H1 (cell line): Measurements from ENCODE around the gene TMEM115. TPM values are rescaled to one million over a fixed set of nuclear protein-coding genes. Genes with fewer than 3 reads are reported as not detected.

Source experiments
- CTCF ChIA-PET: fragments of 300-600 bp; sonication (Branson Sonifier 250); formaldehyde crosslinking; loops from one replicate; lab custom pipeline; 2021; ENCODE audit not compliant: partially characterized antibody; lab: Charles Lee
- POLR2A ChIA-PET: fragments of 300-600 bp; sonication (Branson Sonifier 250); formaldehyde crosslinking; loops from one replicate; lab custom pipeline; 2021; ENCODE audit warnings: inconsistent platforms; ENCODE audit not compliant: partially characterized antibody; lab: Charles Lee
- DNase-seq, 2 experiments: peaks; one replicate each; pipeline versions ENCODE4 v3.0.0 to v3.0.0-alpha.2; 2010 to 2022; ENCODE audit warnings: low spot score in 2 of 2, low read depth in 1 of 2, mixed read lengths in 1 of 2
- FAIRE-seq: peaks from 2 replicates; lab custom pipeline; 2011; peaks lifted over from hg19 to GRCh38; lab: Jason Lieb, UNC
- H2AFZ ChIP-seq: 2 replicates; pipeline ENCODE4 v1.8.1; 2012; ENCODE audit warnings: low read length, inconsistent platforms
- H2AK5ac ChIP-seq: 2 replicates; pipeline ENCODE4 v1.6.1; 2013; ENCODE audit warnings: low read depth, low read length
- H2BK120ac ChIP-seq: replicated peaks from 2 replicates; pipeline ENCODE3; 2013; ENCODE audit warnings: low read depth, low read length, inconsistent platforms
- H2BK12ac ChIP-seq: 2 replicates; pipeline ENCODE4 v1.6.1; 2013; ENCODE audit warnings: low read depth, low read length
- H2BK15ac ChIP-seq: 2 replicates; pipeline ENCODE4 v1.6.1; 2013; ENCODE audit warnings: low read length
- H2BK20ac ChIP-seq: 2 replicates; pipeline ENCODE4 v1.6.1; 2013; ENCODE audit warnings: low read length
- H2BK5ac ChIP-seq: 2 replicates; pipeline ENCODE4 v1.6.1; 2013; ENCODE audit warnings: low read depth, low read length
- H3K14ac ChIP-seq: 2 replicates; pipeline ENCODE4 v1.6.1; 2013; ENCODE audit warnings: inconsistent platforms; ENCODE audit not compliant: insufficient read length
- H3K18ac ChIP-seq: 2 replicates; pipeline ENCODE4 v1.6.1; 2013; ENCODE audit warnings: low read length; ENCODE audit errors: extremely low read depth
- H3K23ac ChIP-seq: 2 replicates; pipeline ENCODE4 v1.6.1; 2013; ENCODE audit warnings: inconsistent platforms; ENCODE audit not compliant: insufficient read length
- H3K23me2 ChIP-seq: 2 replicates; pipeline ENCODE4 v1.6.1; 2013; ENCODE audit warnings: low read depth, low read length
- H3K27ac ChIP-seq: 2 replicates; pipeline ENCODE4 v1.6.1; 2011; ENCODE audit warnings: low read depth, low read length, inconsistent platforms
- H3K27me3 ChIP-seq, 4 experiments: replicated peaks in 1 of 4; 1 replicate in 1 of 4; 2 replicates in 3 of 4; pipeline versions ENCODE4 v1.6.1 to v1.8.1; 2011 to 2013; ENCODE audit warnings: low read length in 3 of 4, mild to moderate bottlenecking in 3 of 4, inconsistent platforms in 2 of 4, mixed read lengths in 2 of 4, moderate library complexity in 1 of 4; ENCODE audit not compliant: control insufficient read depth in 3 of 4, insufficient read depth in 3 of 4; ENCODE audit errors: extremely low read depth in 1 of 4
- H3K36me3 ChIP-seq, 4 experiments: 2 replicates each; pipeline versions ENCODE4 v1.6.1 to v1.8.1; 2011 to 2013; ENCODE audit warnings: mild to moderate bottlenecking in 4 of 4, low read length in 3 of 4, moderate library complexity in 2 of 4, control low read depth in 1 of 4, inconsistent platforms in 1 of 4; ENCODE audit not compliant: insufficient read depth in 4 of 4, control insufficient read depth in 2 of 4
- H3K4ac ChIP-seq: replicated peaks from 2 replicates; pipeline ENCODE3; 2013; ENCODE audit warnings: low read length, low read depth, mixed read lengths, inconsistent platforms; ENCODE audit not compliant: insufficient read length
- H3K4me1 ChIP-seq, 4 experiments: replicated peaks in 1 of 4; 1 replicate in 1 of 4; 2 replicates in 3 of 4; pipeline versions ENCODE4 v1.6.1 to v1.8.1; 2011 to 2013; ENCODE audit warnings: low read length in 3 of 4, inconsistent platforms in 2 of 4, mixed read lengths in 1 of 4; ENCODE audit not compliant: insufficient read depth in 4 of 4, control insufficient read depth in 3 of 4
- H3K4me2 ChIP-seq, 2 experiments: 2 replicates each; pipeline versions ENCODE4 v1.6.1 to v1.8.1; 2011 to 2013; ENCODE audit warnings: low read depth in 2 of 2, low read length in 2 of 2, control low read depth in 1 of 2, inconsistent platforms in 1 of 2, mild to moderate bottlenecking in 1 of 2; ENCODE audit not compliant: insufficient read depth in 1 of 2
- H3K4me3 ChIP-seq, 4 experiments: fragments of 200-600, 300-600 bp in 1 of 4; sonication (generic), shearing (Covaris generic), sonication (Bioruptor Twin) in 1 of 4; 2 replicates each; pipeline versions ENCODE4 v1.5.1 to v1.8.1; 2011 to 2016; ENCODE audit warnings: low read length in 4 of 4, low read depth in 3 of 4, control low read depth in 2 of 4, inconsistent platforms in 2 of 4, mild to moderate bottlenecking in 2 of 4, mixed read lengths in 1 of 4, moderate library complexity in 1 of 4; ENCODE audit not compliant: insufficient read depth in 2 of 4; ENCODE audit errors: extremely low read depth in 1 of 4
- H3K56ac ChIP-seq: replicated peaks from 2 replicates; pipeline ENCODE3; 2013; ENCODE audit warnings: low read depth, mild to moderate bottlenecking, mixed read lengths, low read length, inconsistent platforms; ENCODE audit not compliant: insufficient read length
- H3K79me1 ChIP-seq: 2 replicates; pipeline ENCODE4 v1.6.1; 2013; ENCODE audit warnings: low read depth, low read length, control low read depth
- H3K79me2 ChIP-seq, 2 experiments: 2 replicates each; pipeline versions ENCODE4 v1.6.1 to v1.8.1; 2012 to 2013; ENCODE audit warnings: low read length in 2 of 2, mild to moderate bottlenecking in 2 of 2, inconsistent platforms in 1 of 2; ENCODE audit not compliant: insufficient read depth in 2 of 2, control insufficient read depth in 1 of 2
- H3K9ac ChIP-seq, 4 experiments: replicated peaks in 1 of 4; 1 replicate in 1 of 4; 2 replicates in 3 of 4; pipeline versions ENCODE4 v1.6.1 to v1.8.1; 2011 to 2013; ENCODE audit warnings: low read depth in 3 of 4, low read length in 3 of 4, control low read depth in 2 of 4, mild to moderate bottlenecking in 2 of 4, moderate library complexity in 2 of 4, inconsistent platforms in 1 of 4; ENCODE audit errors: extremely low read depth in 1 of 4
- H3K9me3 ChIP-seq, 2 experiments: 2 replicates each; pipeline versions ENCODE4 v1.6.1 to v1.8.1; 2012 to 2013; ENCODE audit warnings: mild to moderate bottlenecking in 2 of 2, moderate library complexity in 2 of 2, control low read depth in 1 of 2, inconsistent platforms in 1 of 2, low read depth in 1 of 2, low read length in 1 of 2, mixed read lengths in 1 of 2; ENCODE audit not compliant: insufficient read depth in 2 of 2
- H4K20me1 ChIP-seq, 2 experiments: replicated peaks in 1 of 2; 2 replicates each; pipeline versions ENCODE3 to v1.8.1; 2011 to 2013; ENCODE audit warnings: inconsistent platforms in 2 of 2, low read length in 2 of 2, mild to moderate bottlenecking in 1 of 2; ENCODE audit not compliant: insufficient read depth in 2 of 2, control insufficient read depth in 1 of 2
- H4K5ac ChIP-seq: 2 replicates; pipeline ENCODE4 v1.6.1; 2013; ENCODE audit warnings: low read length, low read depth, mixed read lengths, inconsistent platforms; ENCODE audit not compliant: insufficient read length
- H4K8ac ChIP-seq: 2 replicates; pipeline ENCODE4 v1.8.0; 2013; ENCODE audit warnings: mild to moderate bottlenecking, moderate library complexity, low read length, inconsistent platforms; ENCODE audit not compliant: insufficient read depth; ENCODE audit errors: extremely low read depth
- H4K91ac ChIP-seq: replicated peaks from 2 replicates; pipeline ENCODE3; 2013; ENCODE audit warnings: low read length, mixed read lengths, inconsistent platforms; ENCODE audit not compliant: insufficient read length
- BRCA1 ChIP-seq: IDR thresholded peaks from 2 replicates; pipeline ENCODE4 v1.6.1; 2012; ENCODE audit warnings: low read depth, low read length, improper control_type of control experiment
- CTCF ChIP-seq, 3 experiments: IDR thresholded peaks; 1 replicate in 2 of 3; 2 replicates in 1 of 3; pipeline versions ENCODE4 v1.5.1 to v1.6.1; 2011; ENCODE audit warnings: low read length in 3 of 3, mild to moderate bottlenecking in 3 of 3, inconsistent platforms in 2 of 3, low read depth in 1 of 3, moderate library complexity in 1 of 3; ENCODE audit not compliant: insufficient read depth in 1 of 3; ENCODE audit errors: control extremely low read depth in 1 of 3
- GTF2F1 ChIP-seq: IDR thresholded peaks from 2 replicates; pipeline ENCODE4 v1.6.1; 2012; ENCODE audit warnings: low read depth, low read length, improper control_type of control experiment, borderline replicate concordance
- KDM4A ChIP-seq: IDR thresholded peaks from one replicate; pipeline ENCODE4 v1.7.1; 2012; ENCODE audit warnings: low read depth, mild to moderate bottlenecking, moderate library complexity, low read length, inconsistent platforms; ENCODE audit not compliant: severe bottlenecking
- PHF8 ChIP-seq: fragments of 200-600 bp; sonication (generic); conservative IDR thresholded peaks from 2 replicates; pipeline ENCODE4 v1.7.1; 2012; ENCODE audit warnings: low read depth, mild to moderate bottlenecking, inconsistent platforms, low read length, moderate library complexity
- SIN3A ChIP-seq, 2 experiments: IDR thresholded peaks in 1 of 2; conservative IDR thresholded peaks in 1 of 2; 2 replicates each; pipeline ENCODE4 v1.6.1; 2011 to 2012; ENCODE audit warnings: low read length in 2 of 2, improper control_type of control experiment in 1 of 2, low read depth in 1 of 2, mild to moderate bottlenecking in 1 of 2
- SIX5 ChIP-seq: IDR thresholded peaks from 2 replicates; pipeline ENCODE4 v1.6.1; 2011; ENCODE audit warnings: mild to moderate bottlenecking, low read depth, low read length
- SP2 ChIP-seq: IDR thresholded peaks from 2 replicates; pipeline ENCODE4 v1.6.1; 2012; ENCODE audit warnings: mild to moderate bottlenecking, low read length, inconsistent platforms
- WGBS, 2 experiments: shearing (Covaris generic) in 1 of 2; methylation state at CpG; one replicate each; pipeline versions ENCODE4 v1.1.6 to v1.1.7; 2013 to 2015; ENCODE audit warnings: low lambda C conversion rate in 2 of 2, mixed read lengths in 2 of 2, inconsistent platforms in 1 of 2, low coverage in 1 of 2, missing lambda C conversion rate in 1 of 2; ENCODE audit not compliant: insufficient replicate concordance in 2 of 2, insufficient coverage in 1 of 2, insufficient read length in 1 of 2; ENCODE audit errors: extremely low coverage in 1 of 2, missing lambda C conversion rate in 1 of 2; 5-methylcytosine and 5-hydroxymethylcytosine counted together
- polyA plus RNA-seq, 7 experiments: library from polyadenylated mRNA; depleted of rRNA in 3 of 7; stranded (reverse) in 5 of 7; unstranded in 2 of 7; fragments of >200 nt in 5 of 7; fragments of 200-250 nt in 2 of 7; gene quantifications; 1 replicate in 5 of 7; 2 replicates in 1 of 7; 4 replicates in 1 of 7; pipeline versions ENCODE4 v1.2.1 to v1.2.3, GENCODE V29; 2011 to 2013; ENCODE audit warnings: missing spikeins in 2 of 7, mixed read lengths in 2 of 7
- total RNA-seq: library from RNA; stranded (reverse); fragmentation: NEBNext Ultra II Directional; extraction: Animal tissue kit (Norgen Biotek cat#: 25700); gene quantifications from 2 replicates; pipeline ENCODE4 v1.2.1, GENCODE V29; 2021

Gene TMEM115
- total and polyA plus RNA-seq, 2 of the 8 experiments (the other 6 are each of a cell fraction or from before 2014, with no cell fraction given) = 25.4 to 32.4 TPM

- Histone ChIP-seq H3K27ac (no peak overlapping the region), H3K79me1 (peaks cover 16% of the 10 kb centered on the region), H3K27me3 (no peaks in the 10 kb centered on the region), H4K20me1 (peaks cover 4 to 12% of the 10 kb centered on the region in 2 experiments), H3K4ac (no peak overlapping the region), H2BK15ac (peak overlapping the region; percentile 48; the same call in 1 of the 2 replicates), H3K9ac (no peak overlapping the region), H2AFZ (no peak overlapping the region), H3K9me3 (no peaks in the 10 kb centered on the region), H4K8ac (no peak overlapping the region), H3K56ac (no peak overlapping the region), H3K18ac (no peak overlapping the region), H3K4me1 (peaks cover 0 to 37% (median 22%) of the 10 kb centered on the region in 4 experiments; a peak in 6 of 7 replicates), H4K5ac (no peak overlapping the region), H3K4me2 (peak overlapping the region in 1 of 2 experiments; percentile 21; a peak in 1 of 4 replicates), H3K36me3 (peaks cover 4 to 13% (median 12%) of the 10 kb centered on the region in 4 experiments; a peak in 5 of 8 replicates), H3K79me2 (peaks cover 0 to 24% of the 10 kb centered on the region in 2 experiments; a peak in 2 of 4 replicates), H2BK20ac (no peak overlapping the region; the same call in 1 of the 2 replicates), H3K23ac (no peak overlapping the region), H2BK12ac (peak overlapping the region; percentile 44; the same call in 1 of the 2 replicates), H3K4me3 (no peak overlapping the region), H2BK120ac (no peak overlapping the region), H2AK5ac (no peak overlapping the region), H3K14ac (no peak overlapping the region), H2BK5ac (no peak overlapping the region), H4K91ac (no peak overlapping the region), H3K23me2 (peaks cover 28% of the 10 kb centered on the region)
- POLR2A ChIA-PET = interaction anchor here (1.1 to 12.6 kb wide), 8 partner anchors 9 to 49 kb away, joined by 3 to 149 read pairs (median 7); partner anchors contain the start of genes HYAL1, HYAL3, IFRD2 and NAA80
- WGBS, 2 experiments = 57% methylated on average over 4 of the region's 4 CpGs; no CpG with 5 or more reads in 1 of the 2 experiments
- CTCF ChIA-PET = interaction anchor here (0.7 to 7.5 kb wide), 26 partner anchors 9 to 184 kb away, joined by 3 to 75 read pairs (median 4); partner anchors contain the start of genes HYAL1, IFRD2 and LSMEM2
- FAIRE-seq (peak; percentile 81), DNase-seq (peak in 1 of 2 experiments; percentile 96)
- TF ChIP-seq GTF2F1 (no peak), SIX5 (no peak), CTCF (IDR thresholded peaks at IDR 0.05; ENCODE audit: control extremely low read depth in 1 of 3, insufficient read depth in 1 of 3, low read depth in 1 of 3, low read length in 3 of 3) (peak in 2 of 3 experiments; percentile 96; a peak in 3 of 4 replicates), PHF8 (no peak), BRCA1 (no peak), KDM4A (no peak), SP2 (no peak), SIN3A (conservative IDR thresholded peaks at IDR 0.05 in 1 of 2, IDR thresholded peaks at IDR 0.05 in 1 of 2; ENCODE audit: low read depth in 1 of 2, low read length in 2 of 2) (peak in 1 of 2 experiments; percentile 58; a peak in 1 of 4 replicates)
Measured at GRCh38 chr3:50324351-50325112, 34.8 kb downstream of the TMEM115 start.
